IPS-NIHi11 (cell line): Measurements from ENCODE around the gene TSPEAR.
"Not testable (repeated sequence)": the region's sequence is repeated elsewhere in the genome, so short reads cannot be mapped to it uniquely, and the experiment has no call there.

Experiments
- DNase-seq: peaks from one replicate; pipeline ENCODE4 v3.0.0; 2012; ENCODE audit warnings: mixed read lengths, low spot score

TSPEAR gene

DNA sequence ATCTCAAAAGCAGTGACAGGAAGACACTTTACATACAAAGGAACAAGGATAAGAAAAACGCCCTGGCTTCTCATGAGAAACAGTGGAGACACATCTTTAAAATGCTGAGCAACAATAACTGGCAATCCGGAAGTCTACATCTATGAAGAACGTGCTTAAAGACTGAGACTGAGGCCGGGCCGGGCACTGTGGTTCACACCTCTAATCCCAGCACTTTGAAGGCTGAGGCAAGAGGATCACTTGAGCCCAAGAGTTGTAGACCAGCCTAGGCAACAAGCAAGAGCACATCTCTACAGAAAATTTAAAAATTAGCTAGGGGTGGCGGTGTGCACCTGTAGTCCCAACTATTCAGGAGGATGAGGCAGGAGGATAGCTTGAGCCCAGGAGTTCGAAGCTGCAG, 27.3 kb downstream of the TSPEAR start:
- DNase-seq: no peak

DNA sequence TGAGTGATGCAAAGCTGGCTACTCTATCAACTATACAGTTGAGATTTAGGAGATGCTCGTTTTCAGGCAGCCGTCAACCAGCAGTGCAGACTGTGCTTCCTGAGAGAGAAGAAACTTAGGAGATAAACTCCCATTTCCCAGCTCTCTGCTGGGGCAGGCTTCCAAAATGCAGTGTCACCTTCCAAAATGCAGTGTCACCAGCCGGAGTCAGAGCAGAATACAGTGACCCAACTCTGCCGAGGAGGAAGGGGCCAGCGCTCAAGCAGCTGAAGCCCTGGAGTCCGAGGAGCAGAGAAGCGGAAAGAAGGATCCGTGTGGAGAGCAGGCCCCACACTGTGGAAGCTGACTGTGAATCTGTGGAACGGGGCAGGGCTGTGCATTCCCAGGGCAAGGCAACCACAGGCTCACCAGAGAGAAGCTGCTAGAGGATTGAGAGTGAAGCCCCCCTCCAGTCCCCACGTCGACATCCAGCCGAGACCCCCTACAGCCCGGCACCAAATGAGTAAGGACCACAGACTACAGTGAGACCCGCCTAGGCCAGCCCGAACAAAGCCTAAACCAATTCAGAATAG, 28.7 kb downstream of the TSPEAR start:
- no peak for DNase-seq

GRCh38 chr21:44681861-44682579, 29.4 kb downstream of the TSPEAR start, which contains the start of gene KRTAP12-1:
Gene KRTAP12-1 (minus strand): TSS chr21:44682163. CDS start chr21:44682123, 40 bp downstream.
- DNase-seq: no peak

- no peak for DNase-seq
Observed at GRCh38 chr21:44681152-44681551, 30.2 kb downstream of the TSPEAR start.

DNA sequence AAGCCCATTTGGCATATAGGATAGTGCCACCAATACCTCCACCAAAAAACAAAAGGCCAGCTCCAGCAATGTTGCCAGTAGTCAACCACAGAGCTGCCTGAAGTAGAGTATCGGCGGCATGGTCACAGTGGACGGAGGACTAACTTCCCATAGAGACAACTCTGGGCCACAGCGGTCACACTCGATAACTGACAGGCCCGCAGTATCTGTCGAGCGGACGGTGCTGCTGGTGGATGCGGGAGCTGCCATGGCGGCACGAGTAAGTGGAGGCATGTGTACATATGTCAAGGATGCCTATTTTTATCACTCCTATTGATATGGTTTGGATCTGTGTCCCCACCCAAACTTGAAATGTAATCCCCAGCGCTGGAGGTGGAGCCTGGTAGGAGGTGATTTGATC, 33.5 kb downstream of the TSPEAR start:
- DNase-seq: no peak

DNA sequence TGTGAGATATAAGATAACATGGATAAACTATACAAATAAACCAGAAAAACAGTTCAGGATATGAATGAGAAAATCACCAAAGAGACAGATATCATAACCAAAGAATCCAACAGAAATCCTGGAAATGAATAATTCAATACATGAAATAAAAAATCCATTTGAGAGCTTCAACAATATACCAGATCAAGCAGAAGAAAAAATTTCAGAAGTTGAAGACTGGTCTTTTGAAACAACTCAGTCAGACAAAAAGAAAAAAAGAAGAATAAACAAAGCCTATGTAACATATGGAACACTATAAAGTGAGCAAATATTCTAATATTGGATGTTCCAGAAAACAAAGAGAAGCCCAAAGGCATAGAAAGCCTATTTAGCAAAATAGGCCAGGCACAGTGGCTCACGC, 39.5 kb downstream of the TSPEAR start:
- DNase-seq: no peak

DNA sequence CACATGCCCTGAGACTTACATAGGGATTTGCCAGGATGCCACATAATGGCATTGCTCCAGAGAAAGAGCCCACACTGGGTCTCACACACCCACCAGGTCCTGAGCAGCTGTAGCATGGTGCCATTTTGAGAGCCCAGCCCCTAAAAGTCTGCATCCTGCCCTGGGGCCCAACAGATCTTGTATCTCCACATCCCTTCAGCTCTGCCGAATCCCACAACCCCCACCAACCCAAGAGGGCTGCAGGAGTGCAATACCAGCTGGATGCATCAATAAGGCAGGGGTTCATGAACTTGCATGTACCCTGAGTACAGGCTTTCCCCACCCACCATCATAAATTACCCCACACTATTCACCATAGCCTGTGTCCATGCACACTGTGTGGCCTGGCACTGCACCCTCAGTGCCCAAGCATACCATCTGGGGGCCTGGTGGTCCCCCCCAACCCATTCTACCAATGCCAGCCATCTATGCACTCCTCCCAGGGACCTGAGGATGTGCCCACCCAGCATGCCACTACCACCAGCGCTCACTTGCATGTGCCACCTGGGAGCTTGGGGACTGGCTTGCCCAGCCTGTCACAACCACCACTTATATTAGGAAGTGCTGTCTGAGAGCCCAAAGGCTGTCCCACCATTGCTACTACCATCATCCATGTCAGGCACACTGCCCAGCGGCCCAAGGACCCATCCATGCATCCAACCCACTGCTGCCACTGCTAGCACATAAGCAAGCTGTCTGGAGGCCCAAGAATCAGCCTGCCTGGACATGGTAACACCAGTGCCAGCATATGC, 40.5 kb downstream of the TSPEAR start:
- no peak for DNase-seq

- no peak for DNase-seq
Observed at GRCh38 chr21:44667612-44668011, 43.8 kb downstream of the TSPEAR start.

DNA sequence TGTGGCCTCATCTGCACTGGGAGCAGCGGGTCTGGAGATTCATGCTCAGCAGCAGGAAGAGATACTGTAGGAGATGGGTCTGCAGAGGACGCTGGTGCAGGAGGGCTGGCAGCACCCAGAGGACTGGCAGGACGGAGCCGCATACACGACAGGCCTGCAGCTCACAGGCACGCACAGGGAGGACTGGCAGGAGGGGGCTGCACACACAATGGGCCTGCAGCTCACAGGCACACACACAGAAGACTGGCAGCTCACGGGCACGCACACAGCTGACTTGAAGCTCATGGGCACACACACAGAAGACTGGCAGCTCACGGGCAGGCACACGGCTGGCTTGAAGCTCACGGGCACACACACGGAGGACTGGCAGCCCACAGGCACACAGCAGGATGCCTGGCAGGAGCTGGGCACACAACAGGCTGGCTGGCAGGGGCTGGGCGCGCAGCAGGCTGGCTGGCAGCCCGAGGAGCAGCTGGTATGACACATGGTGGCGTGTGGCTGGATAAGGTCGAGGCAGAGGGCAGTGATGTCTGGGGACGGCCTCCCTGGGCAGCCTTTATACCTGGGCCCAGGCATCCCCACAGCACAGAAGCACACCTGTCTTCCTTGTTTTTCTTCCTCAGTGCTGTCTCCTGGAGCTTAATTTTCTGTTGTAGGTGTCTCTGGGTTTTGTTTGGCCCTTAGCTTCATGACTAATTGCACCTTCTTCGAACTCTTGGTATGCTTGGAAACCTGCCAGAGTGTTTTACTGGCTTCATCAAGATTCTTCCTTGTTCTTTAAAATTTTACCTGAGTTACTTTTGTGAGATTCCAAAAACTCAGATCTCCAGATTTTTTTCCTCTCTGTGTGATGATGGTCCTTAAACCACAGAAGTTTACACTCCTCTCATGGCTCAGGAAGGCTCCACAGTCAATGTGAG, 44.7 kb downstream of the TSPEAR start, which contains the start of gene KRTAP12-2:
Gene KRTAP12-2, minus strand, starts transcription at position 527 of the 920 bp plus-strand sequence. Its CDS starts 41 bp downstream, at position 486.
- no peak for DNase-seq

DNA sequence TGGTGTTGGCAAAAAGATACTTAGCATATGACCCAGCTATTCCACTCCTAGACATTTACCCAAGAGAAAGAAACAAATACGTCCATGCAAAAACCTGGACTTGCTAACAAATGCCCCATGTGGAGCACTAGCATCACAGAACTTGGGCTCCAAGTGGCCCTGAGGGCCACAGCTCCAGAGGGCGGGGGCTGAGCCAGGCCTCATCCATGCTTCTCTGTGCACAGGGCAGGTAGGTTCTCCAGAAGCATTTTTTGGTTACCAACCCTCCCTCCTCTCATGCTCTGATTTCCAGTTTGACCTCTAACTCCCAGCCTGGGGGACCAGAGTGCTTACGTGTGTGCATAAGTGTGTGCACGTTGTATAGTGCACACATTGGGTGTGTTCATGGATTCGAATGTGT, 46.7 kb downstream of the TSPEAR start:
- DNase-seq: no peak

GRCh38 chr21:44661567-44661966, 49.8 kb downstream of the TSPEAR start:
- not testable (repeated sequence) for DNase-seq

- no peak for DNase-seq
Observed at GRCh38 chr21:44658913-44659595, 52.3 kb downstream of the TSPEAR start.

DNA sequence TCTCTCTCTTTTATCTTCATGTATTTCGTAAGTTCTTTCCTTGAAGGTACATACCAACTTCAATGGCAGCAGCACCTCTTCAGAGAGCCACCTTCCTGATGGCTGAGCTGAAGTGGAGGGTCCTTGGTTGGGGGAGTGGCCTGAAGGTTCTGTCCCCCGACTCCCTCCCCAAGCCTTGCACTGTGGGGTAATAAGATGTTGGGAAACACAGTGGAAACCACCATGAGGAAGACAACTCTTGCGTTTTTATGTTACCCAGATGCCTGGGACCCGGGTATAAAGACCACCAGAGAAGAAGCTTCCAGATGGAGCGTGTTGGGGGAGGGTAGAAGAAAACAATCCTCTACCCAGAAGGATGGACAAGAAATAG, 52.8 kb downstream of the TSPEAR start:
- no peak for DNase-seq

- DNase-seq: no peak
Observed at GRCh38 chr21:44657635-44658540, 53.5 kb downstream of the TSPEAR start, which contains the start of gene KRTAP12-3. Gene KRTAP12-3 (plus strand): TSS chr21:44657932. CDS start chr21:44657980, 48 bp downstream.

DNA sequence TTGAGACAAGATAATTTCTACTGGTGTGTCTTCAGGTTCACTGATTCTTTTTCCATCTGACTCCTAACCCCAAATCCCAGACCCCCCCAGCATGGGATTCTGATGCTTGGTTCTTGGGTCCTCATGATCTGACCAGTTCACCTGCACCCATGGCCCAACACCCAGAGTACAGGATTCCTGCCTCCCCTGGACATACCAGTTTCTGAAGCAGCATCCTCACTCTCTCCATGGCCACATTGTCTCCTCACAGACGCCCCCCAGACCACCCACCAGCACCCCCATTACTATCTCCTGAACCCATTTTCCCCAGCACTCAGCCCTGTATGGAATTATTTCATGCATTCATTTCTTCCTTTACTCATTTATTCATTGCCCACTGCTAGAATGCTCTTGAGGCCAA, 54.5 kb downstream of the TSPEAR start:
- no peak for DNase-seq

DNA sequence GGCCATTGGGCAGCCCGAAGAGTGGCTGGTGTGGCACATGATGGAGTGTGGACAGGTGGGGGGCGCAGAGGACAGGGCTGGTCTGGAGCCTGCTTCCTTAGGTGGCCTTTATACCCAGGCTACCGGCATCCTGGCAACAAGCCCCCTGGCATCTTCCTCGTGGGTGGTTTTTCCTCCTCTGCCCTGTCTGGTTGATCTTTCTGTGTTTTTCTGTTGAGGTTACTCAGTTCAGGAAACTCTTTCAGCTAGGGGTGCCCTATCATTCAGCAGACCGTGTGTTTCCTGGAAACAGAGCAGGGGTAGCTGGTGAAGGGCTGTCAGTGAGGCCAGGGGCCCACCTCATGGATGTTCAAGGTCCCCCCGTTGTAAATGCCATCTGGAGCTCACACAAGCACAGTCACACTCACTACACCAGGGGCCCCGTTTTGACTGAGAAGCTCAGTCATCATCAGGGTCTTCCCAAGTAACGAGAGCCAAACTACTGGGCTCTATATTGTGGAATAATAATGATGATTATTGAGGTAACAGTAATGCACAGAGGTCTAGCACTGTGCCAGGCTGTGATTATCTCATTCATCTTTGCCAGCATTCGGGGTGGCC, 56.7 kb downstream of the TSPEAR start, which contains the start of gene KRTAP12-4:
Gene KRTAP12-4, minus strand, starts transcription at position 84 of the 600 bp plus-strand sequence. Its CDS starts 45 bp downstream, at position 39.
- DNase-seq: no peak

- no peak for DNase-seq
Observed at GRCh38 chr21:44653656-44654575, 57.5 kb downstream of the TSPEAR start.

DNA sequence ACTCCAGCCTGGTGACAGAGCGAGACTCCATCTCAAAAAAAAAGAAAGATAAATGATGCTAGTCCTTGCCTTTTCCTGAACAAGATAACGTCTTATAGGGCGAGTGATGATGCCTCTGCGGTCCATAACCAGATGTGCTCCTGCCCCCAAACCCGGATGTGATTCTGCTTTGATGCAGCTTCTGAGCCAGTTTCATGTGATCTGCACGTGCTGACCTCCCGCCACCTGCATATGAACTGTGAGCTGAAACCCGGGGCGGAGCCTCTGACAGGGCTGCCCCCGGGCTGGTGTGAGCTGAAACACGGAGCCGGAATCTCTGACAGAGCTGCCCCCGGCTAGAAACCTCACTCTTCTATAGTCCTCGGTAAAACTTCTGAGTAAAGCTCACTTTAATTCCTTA, 58.2 kb downstream of the TSPEAR start:
- peak; percentile 38 for DNase-seq
